ELF-1 (cell line): Measurements from ENCODE around the gene TBC1D14.

ENCODE experiments used
- DNase-seq: peaks from one replicate; pipeline ENCODE4 v3.0.0-alpha.2; 2016; ENCODE audit warnings: low read depth, low spot score

Gene TBC1D14, protein sequence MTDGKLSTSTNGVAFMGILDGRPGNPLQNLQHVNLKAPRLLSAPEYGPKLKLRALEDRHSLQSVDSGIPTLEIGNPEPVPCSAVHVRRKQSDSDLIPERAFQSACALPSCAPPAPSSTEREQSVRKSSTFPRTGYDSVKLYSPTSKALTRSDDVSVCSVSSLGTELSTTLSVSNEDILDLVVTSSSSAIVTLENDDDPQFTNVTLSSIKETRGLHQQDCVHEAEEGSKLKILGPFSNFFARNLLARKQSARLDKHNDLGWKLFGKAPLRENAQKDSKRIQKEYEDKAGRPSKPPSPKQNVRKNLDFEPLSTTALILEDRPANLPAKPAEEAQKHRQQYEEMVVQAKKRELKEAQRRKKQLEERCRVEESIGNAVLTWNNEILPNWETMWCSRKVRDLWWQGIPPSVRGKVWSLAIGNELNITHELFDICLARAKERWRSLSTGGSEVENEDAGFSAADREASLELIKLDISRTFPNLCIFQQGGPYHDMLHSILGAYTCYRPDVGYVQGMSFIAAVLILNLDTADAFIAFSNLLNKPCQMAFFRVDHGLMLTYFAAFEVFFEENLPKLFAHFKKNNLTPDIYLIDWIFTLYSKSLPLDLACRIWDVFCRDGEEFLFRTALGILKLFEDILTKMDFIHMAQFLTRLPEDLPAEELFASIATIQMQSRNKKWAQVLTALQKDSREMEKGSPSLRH

DNA sequence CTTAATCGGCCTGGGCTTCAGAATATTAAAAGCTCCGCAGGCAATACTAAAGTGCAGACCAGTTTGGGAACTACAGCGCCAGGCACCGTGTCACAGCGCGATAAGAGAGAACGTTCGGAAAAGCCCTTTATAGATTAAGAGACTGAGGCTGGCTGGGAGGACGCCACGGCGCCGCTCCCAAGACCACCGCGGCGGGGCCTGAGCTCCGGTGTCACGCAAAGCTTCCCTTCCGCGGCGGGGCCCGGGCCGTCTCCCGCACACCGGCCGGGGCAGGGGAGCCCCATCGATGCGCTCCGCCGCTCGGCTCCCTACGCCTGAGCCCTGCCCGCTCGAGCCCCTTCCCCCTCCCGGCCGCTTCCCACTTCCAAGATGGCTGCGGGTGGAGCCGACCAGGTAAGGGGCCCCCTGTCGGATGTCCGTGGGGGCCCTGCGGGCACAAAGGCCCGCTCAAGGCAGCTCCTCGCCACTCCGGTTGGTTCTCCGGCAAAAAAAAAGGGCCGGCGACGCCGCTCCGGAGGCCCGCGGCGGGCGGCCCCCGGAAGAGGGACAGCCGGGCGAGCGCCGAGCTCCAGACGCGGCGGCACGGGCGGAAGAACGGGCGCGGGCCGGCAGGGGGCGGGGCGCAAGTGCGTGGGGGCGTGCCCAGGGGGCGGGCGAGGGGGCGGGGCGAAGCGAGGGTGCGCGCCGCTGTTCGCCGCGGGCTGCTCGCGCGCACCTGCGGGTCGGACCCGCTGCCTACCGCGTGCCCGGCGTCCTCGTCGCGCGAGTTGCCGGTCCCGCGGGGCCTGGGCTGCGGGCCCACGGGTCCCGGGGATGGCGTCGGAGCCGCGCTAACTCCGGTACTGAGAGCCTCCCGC, at the start of gene TBC1D14:
TBC1D14 (plus strand) TSS at position 714 of the 857 bp plus-strand sequence. CDS start 13,564 bp downstream, outside the sequence.
- peak; percentile 91 for DNase-seq

DNA sequence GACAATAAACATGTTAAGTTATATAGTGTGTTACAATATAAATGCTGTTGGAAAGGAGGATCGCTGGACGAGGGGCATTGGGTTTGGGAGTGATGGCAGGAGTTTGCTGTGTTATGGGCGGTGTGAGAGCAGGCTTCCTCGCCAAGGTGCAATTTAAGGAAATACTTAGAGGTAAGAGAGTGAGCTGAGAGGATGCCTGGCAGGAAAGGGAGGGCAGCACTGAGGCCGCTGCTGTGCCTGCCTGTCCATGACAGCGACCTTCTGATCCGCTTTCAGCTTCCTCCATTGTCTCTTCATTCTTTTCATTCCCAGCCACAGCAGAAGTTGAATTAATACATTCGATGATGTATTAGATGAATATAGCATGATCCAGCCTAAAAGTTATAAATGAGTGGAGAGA, 41.2 kb upstream of the TBC1D14 start:
- no peak for DNase-seq

DNA sequence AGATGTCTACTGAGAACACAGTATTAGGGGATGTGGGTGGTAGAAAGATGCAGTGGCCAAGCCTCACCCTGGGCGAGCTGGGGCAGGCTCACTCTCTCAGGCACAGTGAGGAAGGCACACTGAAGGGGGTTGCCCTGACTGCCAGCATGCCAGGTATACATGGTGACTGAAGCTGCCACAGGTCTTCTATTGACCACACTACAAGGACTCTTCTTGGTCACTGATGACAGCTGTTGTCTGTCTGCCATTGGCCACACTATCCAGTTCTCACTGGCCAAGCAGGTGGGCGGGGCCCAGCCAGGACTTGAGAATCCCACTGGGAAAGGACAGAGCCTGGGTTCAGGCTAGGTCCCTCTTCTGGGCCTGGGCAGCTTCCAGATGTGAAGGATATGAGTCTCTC, 39.7 kb upstream of the TBC1D14 start:
- no peak for DNase-seq

DNA sequence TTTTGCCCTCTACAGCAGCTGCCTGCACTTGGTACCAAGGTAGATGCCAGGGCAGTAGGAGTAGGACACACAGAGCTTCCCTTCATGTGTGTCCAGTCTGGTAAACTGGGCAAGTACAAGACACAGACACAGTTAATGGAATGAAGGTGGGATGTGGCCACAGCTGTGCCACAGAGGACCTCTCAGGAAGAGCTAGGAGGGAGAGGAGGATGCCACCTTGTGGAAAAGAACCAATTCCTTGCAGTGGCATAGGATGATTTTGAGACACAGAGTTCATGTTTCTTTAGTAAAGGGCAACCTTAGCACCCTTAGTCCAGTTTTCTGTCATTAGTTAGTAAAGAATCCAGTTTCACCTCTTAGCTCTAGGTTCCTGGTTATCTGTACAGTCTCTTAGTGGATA, 36.3 kb upstream of the TBC1D14 start:
- DNase-seq: no peak

DNA sequence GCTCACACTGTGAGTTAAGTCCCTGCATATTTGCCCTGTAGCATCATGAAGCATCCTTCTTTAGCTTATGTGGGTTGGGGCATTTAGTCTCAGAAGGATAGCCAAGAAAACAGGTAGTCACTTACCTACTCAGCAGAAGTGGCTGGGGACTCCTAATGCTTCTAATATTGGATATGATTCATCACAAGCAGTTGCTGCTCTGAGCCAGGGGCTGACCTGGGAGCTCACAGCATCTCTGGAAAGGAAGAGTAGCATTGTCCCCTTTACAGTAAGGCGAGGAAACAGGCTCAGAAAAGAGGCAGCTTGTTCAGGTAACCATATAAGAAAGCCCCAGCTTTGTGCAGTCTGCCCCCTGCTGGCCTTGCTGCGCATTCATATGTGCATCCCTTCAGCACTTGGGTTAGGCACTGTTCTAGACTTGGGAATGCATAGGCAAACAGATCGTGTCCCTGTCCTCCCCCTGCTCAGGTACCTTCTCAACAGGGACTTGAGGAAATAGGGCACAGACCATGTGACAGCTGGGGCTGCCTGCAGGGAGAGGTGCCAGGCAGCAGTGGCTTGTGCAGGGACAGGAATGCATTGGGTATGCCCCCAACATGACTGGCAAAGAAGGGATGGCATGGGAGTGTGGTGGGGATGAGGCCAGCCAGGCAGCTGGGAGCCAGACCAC, 35.7 kb upstream of the TBC1D14 start:
- peak; percentile 69 for DNase-seq

DNA sequence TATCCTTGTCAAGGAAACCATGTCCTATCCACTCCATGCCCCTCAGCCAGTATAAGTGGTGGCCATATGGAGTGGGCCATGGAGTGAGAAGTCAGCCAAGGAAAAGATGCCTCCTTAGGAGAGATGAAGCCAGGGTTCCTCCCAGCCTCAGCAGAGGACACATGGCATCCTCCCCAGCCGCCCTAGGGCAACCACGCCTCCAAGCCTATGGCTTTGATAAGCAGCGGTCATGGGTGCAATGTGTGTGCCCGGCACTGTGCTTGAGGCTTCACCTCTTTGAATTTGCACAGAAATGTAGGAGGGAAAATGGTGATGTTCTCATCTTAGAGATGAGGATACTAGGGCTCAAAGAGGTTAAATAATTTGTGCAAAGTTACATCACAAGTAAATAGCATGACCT, 34.6 kb upstream of the TBC1D14 start:
- DNase-seq: no peak

DNA sequence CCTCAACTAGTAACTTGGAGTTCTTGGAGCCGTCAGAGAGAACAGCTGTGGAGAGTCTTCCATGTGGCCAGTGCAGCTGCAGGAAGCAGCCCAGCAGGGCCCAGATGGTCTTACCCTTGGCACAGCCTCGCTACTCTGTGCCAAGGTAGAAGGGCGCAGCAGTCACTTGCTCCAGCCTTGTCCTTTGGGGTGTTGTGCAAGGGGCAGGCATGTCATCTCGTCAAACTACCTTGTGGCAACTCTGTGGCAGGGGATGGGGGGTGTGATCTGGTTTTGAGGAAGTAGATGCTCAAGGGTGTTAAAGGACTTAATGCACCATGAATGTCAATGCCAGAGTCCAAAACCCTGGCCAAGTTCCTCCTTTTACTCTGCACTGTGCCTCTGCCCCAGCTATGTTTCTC, 34.2 kb upstream of the TBC1D14 start:
- DNase-seq: no peak

DNA sequence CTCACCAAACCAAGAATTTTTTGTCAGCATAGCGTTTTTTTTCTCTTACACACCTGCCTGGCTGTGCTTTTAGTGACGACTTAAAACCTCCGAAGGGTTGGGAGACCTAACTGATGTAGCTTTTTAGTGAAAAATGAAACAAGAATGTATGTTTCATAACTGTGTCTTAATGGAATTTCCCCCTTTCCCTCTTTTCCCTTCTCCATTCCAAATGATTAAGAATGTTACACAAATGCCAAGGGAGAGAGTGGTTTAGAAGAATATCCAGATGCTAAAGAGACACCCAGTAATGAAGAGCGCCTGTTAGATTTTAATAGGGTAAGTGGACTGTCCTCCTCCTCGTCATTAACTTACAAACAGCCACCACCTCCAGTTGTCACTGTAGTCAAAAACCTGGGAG, 33.2 kb upstream of the TBC1D14 start:
- no peak for DNase-seq

DNA sequence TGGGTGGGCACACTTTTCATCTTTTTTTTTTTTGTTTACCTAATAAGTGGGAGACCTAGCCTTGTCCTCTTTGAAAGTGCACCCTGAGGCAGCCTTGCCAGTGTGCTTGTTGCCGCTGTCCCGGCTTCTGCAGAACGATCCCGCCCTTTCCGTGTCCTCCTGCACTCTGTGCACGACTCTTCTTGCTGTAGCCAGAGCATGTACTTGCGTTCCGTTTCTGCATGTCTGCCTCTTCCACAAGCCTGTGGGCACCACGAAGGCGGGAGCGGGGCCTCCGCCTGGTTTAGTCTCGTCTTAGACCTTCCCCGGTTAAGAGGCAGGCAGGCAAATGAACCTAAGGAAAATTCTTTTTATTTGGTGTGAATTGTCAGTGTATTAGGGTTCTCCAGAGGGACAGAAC, 32.6 kb upstream of the TBC1D14 start:
- no peak for DNase-seq

DNA sequence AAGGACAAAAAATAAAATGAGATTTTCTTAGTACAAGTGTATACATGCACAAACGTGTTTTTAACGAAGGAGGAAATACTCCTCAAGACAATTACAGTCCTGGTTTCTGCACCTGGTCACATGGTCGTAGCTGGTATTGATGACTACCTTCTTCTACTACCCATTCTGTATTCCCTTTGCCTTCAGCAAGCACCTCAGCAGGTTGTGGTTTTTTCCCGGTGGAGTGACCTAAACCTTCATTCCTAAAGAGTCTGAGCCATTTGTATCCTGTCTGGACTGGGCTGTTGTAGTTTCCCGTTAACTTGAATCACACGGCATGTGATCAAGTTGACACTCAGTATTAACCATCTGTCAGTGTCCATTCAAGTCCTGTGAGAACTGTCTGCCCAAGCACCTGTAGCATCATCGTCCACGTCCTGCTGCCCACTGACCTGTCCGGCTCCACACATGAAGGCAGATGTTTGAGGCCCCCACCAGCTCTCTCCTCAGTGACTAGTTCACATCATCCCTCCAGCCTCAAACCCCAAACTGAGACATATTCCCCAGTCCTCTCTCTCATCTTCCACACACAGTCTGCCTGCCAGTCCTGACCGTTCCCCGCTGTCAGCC, 31.1 kb upstream of the TBC1D14 start:
- DNase-seq: no peak

DNA sequence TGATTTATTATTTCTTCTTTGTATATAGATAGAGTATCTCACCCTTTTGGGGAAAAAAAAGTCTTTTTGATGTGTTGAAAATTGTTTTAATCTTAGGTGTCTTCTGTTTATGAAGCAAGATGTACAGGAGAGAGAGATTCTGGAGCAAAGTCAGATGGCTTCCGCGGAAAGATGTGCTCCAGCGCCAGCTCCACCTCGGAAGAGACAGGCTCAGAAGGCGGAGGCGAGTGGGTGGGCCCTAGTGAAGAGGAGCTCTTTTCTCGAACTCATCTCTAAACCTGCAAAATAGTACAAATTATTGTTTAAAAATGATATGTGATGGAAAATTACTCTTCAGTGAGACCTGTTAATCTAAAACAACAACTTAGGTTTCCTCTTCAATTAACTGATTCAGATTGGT, 28.9 kb upstream of the TBC1D14 start:
- DNase-seq: no peak

DNA sequence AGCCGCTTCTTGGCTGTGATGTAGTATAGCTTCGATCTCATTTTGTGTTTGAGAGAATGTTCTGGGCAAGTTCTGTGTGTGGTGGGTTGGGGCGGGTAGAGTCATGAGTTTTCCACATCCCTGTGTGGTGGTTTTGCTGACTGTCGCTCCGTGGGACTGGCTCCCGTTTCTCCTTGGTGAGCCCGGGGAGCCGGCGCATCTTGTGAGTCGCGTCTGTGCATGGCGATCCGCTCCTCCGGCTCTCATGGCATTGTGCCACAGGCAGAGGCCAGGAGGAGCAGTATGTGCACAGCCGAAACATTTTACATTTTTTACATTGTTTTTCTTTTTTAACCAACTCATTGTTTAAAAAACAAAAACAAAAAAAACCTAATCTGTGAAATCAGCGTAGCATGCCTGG, 27.7 kb upstream of the TBC1D14 start:
- DNase-seq: no peak

DNA sequence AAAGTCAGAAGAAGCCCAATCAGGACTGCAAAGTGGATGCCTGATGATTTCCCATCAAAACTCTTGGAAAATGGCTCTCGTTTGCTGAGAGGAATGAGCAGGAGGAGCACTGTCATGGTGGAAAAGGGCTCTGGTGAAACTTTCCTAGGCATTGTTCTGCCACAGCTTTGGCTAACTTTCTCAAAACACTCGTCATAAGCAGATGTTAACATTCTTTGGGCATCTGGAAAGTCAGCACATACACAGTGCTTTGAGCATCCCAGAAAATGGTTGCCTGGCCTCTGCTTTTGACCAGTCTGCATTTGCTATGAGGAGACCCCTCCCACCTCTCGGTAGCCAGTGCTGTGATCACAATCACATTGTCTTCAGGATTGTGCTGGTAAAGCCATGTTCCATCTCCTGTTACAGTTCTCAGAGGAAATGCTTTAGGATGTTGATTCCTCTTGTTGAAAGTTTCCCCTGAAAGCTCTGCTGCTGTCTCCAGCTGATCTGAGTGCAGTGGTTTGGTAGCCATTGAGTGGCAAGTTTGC, 25.2 kb upstream of the TBC1D14 start:
- DNase-seq: no peak

DNA sequence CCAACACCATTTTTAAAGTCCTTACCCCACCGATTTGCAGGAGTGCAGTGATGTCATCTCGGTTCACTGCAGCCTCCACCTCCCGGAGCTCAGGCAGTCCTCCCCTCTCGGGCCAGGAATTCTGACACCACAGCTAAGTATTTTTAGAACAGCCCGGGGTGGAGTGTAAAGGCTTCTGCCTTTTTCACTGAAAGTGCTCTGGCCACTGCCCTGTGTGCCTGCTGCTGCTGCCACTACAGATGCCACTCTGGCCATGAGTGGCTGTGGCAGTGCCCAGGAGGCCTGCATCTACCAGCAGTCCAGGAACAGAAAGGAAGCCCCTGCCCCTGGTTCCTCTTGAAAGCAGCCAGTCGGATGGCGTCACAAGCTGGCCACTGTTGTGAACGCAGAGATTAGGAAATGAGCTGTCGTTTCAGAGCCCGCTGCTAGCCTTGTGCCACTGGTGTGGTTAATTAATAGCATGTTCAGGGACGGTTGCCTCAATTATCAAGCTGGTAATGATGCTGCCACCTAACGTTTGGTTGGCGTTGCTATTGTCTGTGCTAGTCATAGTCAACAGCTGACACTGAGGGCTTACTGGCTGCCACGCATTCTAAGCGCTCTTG, 23.6 kb upstream of the TBC1D14 start:
- DNase-seq: peak; percentile 43

DNA sequence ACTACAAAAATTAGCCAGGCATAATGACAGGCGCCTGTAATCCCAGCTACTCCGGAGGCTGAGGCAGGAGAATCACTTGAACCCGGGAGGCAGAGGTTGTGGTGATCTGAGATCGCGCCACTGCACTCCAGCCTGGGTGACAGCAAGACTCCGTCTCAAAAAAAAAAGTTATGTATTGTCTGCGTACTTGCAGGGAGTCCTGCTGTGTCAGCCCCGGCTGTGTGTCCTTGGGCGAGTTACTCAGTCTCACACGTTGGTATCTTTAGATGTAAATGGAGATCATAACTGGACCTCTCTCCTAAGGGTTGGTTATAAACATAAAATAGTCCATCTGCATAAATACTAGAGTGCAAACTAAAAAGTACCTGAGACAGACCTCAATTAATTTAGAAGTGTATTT, 22.7 kb upstream of the TBC1D14 start:
- DNase-seq: no peak

DNA sequence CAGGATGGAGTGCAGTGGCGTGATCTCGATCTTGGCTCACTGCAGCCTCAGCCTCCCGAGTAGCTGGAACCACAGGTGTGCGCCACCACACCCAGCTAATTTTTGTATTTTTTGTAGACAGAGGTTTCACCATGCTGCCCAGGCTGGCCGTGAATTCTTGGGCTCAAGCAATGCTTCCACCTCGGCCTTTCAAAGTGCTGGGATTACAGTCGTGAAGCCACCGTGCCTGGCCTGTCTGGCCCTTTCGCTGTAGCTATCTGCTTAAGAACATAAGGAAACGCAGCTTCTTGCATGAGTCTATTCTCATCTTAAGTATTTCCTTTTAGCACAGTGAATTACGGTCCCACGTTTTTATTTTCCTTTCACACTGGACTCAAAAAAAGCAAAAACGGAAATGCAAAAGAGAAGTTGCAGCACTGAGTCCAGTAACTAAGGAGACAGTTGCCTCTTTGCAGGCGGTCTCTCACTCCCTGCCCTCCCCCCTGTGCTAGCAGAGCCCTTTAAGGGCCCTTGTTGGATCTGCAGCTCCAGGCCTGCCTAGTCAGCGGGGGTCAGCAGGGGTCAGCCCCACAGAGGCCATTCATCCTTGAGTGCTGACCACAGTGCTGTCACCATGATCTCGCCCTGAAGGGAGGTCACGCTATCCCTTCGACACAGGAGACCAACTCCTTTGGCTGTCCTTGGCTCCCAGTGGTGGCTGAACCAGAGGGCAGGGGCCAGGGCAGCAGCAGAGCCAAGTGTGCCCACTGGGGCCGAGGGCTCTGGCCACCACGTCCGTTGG, 21.8 kb upstream of the TBC1D14 start:
- peak; percentile 55 for DNase-seq

DNA sequence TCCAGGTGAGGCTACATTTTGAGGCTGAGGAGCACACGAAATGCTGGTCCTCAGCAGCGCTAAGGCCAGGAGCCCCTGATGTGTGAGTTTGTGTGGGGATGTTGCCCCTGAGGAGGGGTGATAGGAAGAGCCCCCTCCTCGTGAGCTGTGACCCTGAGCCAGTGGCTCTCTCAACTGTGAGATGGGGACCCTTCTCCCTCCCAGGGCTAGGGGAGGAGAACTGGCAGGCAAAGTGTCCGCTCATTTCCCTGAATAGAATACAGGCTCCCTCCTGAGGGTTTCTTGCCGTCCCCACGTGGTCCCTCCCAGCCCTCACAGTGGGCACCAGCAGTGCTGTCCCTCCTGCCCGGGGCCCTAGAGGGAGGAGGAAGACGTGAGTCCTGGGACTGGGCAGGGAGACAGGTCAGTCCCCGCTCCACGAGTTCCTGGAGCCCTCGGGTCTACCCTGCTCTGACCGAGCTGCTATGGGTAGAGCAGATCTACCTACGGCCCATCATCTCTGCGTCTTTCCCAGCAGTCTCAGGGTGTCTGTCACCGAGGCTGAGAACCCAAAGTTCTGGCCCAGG, 21.0 kb upstream of the TBC1D14 start:
- no peak for DNase-seq

DNA sequence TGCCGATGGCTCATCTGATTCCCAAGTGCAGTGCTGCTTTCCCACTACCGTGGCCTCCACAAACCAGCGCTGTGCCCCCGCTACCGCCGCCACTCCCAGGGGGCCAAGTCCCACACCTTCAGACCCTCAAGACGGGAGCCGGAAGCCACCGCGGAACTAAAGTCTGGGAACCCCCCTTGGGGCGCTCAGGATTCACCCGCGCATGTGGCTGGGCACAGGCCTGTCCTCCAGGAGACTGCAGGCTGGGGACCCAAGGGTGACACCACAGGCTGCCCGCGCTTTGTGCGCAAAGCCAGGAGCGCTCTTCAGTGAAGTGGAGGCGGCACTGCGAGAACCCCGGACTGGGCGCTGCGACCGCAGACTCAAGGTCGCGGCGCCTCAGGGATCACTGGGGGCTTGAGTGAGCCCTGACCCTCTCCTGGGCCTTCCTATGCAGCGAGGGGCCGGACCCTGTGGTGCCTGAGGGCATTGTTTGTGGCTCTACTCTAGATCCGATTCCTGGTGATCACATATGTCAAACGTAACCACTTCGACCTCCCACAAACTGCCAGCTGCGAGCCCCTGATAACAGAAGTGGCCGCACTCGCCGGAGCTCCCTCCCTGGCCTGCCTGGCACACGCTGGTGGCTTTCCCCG, 20.4 kb upstream of the TBC1D14 start:
- no peak for DNase-seq

DNA sequence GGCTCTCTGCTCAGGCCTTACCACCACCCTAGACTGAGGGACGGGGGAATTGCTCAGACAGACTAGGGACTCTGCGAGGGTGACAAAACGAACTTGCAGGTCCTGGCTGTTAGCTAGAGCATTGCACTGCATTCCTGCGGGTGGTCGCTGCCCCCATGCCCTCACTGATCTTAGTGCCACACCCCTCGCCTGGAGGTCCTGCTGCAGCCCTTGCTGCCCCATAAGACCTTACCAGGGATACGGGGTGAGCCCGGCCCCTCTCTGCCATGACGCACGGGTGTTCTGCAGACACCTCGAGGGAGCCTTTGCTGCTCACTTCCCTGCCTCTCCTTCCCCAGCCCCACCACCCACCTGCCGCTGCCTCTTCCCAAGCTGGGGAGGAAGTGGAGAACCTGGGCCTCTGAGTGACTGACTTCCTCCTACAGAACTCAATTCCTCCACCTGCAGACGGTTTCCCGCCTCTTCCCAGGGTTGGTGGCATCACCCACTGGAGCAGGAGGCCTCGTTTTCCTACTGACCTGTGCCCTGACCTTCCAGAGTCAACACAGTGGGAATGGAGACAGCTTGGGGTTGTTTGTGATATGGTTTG, 19.8 kb upstream of the TBC1D14 start:
- no peak for DNase-seq
